HepG2 (cell line): ENCODE results near the gene GPX1. TPM values are rescaled to one million over a fixed set of nuclear protein-coding genes. Genes with fewer than 3 reads are reported as not detected.

Experiments used
- CCAR2 ChIP-seq: fragments of 200-400 bp; formaldehyde crosslinking; optimal IDR thresholded peaks from 2 replicates; pipeline ENCODE3; 2018; ENCODE audit warnings: low read depth, mild to moderate bottlenecking, low read length, moderate library complexity
- ELF1 ChIP-seq: sonication (generic); formaldehyde crosslinking; IDR thresholded peaks from 2 replicates; pipeline ENCODE4 v1.4.0; 2020; ENCODE audit warnings: missing genetic modification reagents
- GTF3A ChIP-seq: sonication (generic); formaldehyde crosslinking; conservative IDR thresholded peaks from 2 replicates; pipeline ENCODE4 v1.4.0; 2020; ENCODE audit warnings: mild to moderate bottlenecking, missing genetic modification reagents
- KDM5A ChIP-seq: fragments of 200-600 bp; sonication (generic); IDR thresholded peaks from 2 replicates; pipeline ENCODE4 v1.7.0; 2018; ENCODE audit warnings: antibody characterized with exemption, mild to moderate bottlenecking, low read length, borderline replicate concordance
- MAFK ChIP-seq, 2 experiments: IDR thresholded peaks in 1 of 2; conservative IDR thresholded peaks in 1 of 2; 2 replicates each; pipeline ENCODE4 v1.6.1; 2011; ENCODE audit warnings: improper control_type of control experiment in 2 of 2, low read length in 2 of 2
- MIER2 ChIP-seq: IDR thresholded peaks from 2 replicates; pipeline ENCODE4 v1.6.1; 2016; ENCODE audit warnings: missing biosample characterization, missing genetic modification reagents
- NR2F2 ChIP-seq: IDR thresholded peaks from 2 replicates; pipeline ENCODE4 v1.6.1; 2012; ENCODE audit warnings: low read depth, inconsistent platforms, borderline replicate concordance
- SMAD9 ChIP-seq: sonication (generic); formaldehyde crosslinking; IDR thresholded peaks from 2 replicates; pipeline ENCODE4 v1.5.1; 2020; ENCODE audit warnings: mild to moderate bottlenecking, missing genetic modification reagents
- SMYD3 ChIP-seq: sonication (generic); formaldehyde crosslinking; IDR thresholded peaks from 2 replicates; pipeline ENCODE4 v1.8.1; 2023; ENCODE audit warnings: mild to moderate bottlenecking, missing genetic modification reagents
- SNAPC2 ChIP-seq: sonication (generic); formaldehyde crosslinking; IDR thresholded peaks from 2 replicates; pipeline ENCODE4 v1.8.1; 2022; ENCODE audit warnings: mild to moderate bottlenecking, missing genetic modification reagents
- STAT5B ChIP-seq: sonication (generic); formaldehyde crosslinking; IDR thresholded peaks from 2 replicates; pipeline ENCODE4 v1.4.0; 2020; ENCODE audit warnings: missing genetic modification reagents
- SYNCRIP ChIP-seq: fragments of 200-400 bp; formaldehyde crosslinking; IDR thresholded peaks from 2 replicates; pipeline ENCODE4 v1.6.1; 2018; ENCODE audit warnings: mild to moderate bottlenecking, low read depth, low read length; ENCODE audit not compliant: insufficient read depth
- TEAD2 ChIP-seq: sonication (generic); formaldehyde crosslinking; IDR thresholded peaks from 2 replicates; pipeline ENCODE4 v1.9.0; 2021; ENCODE audit warnings: missing genetic modification reagents
- TSC22D2 ChIP-seq: sonication (generic); formaldehyde crosslinking; IDR thresholded peaks from 2 replicates; pipeline ENCODE4 v1.5.1; 2020; ENCODE audit warnings: missing genetic modification reagents, mild to moderate bottlenecking, borderline replicate concordance
- U2AF1 ChIP-seq: fragments of 200-400 bp; formaldehyde crosslinking; optimal IDR thresholded peaks from 2 replicates; pipeline ENCODE3; 2017; ENCODE audit warnings: mild to moderate bottlenecking, low read depth, low read length
- ZBTB7A ChIP-seq: sonication (generic); formaldehyde crosslinking; IDR thresholded peaks from 2 replicates; pipeline ENCODE4 v1.8.0; 2022; ENCODE audit warnings: mild to moderate bottlenecking, missing genetic modification reagents
- ZFYVE20 ChIP-seq: sonication (generic); formaldehyde crosslinking; IDR thresholded peaks from 2 replicates; pipeline ENCODE4 v1.8.0; 2023; ENCODE audit warnings: low read depth, mild to moderate bottlenecking, moderate library complexity, missing genetic modification reagents, borderline replicate concordance
- ZNF251 ChIP-seq: sonication (generic); formaldehyde crosslinking; IDR thresholded peaks from 2 replicates; pipeline ENCODE4 v1.9.0; 2021; ENCODE audit warnings: mild to moderate bottlenecking, missing genetic modification reagents
- ZNF253 ChIP-seq: sonication (generic); formaldehyde crosslinking; IDR thresholded peaks from 2 replicates; pipeline ENCODE4 v1.8.0; 2022; ENCODE audit warnings: mild to moderate bottlenecking, missing genetic modification reagents, borderline replicate concordance
- ZNF30 ChIP-seq: sonication (generic); formaldehyde crosslinking; IDR thresholded peaks from 2 replicates; pipeline ENCODE4 v1.5.0; 2020; ENCODE audit warnings: mild to moderate bottlenecking, missing genetic modification reagents
- ZNF382 ChIP-seq: sonication (generic); formaldehyde crosslinking; IDR thresholded peaks from 2 replicates; pipeline ENCODE4 v1.5.0; 2020; ENCODE audit warnings: missing genetic modification reagents, mild to moderate bottlenecking, borderline replicate concordance
- ZNF564 ChIP-seq: sonication (generic); formaldehyde crosslinking; IDR thresholded peaks from 2 replicates; pipeline ENCODE4 v1.8.1; 2023; ENCODE audit warnings: mild to moderate bottlenecking, missing genetic modification reagents
- ZNF777 ChIP-seq: sonication (generic); formaldehyde crosslinking; IDR thresholded peaks from 2 replicates; pipeline ENCODE4 v1.4.0; 2020; ENCODE audit warnings: missing genetic modification reagents
- ZNF83 ChIP-seq: sonication (generic); formaldehyde crosslinking; IDR thresholded peaks from 2 replicates; pipeline ENCODE4 v1.4.0; 2020; ENCODE audit warnings: missing genetic modification reagents, mild to moderate bottlenecking, borderline replicate concordance
- polyA plus RNA-seq, 8 experiments: library from polyadenylated mRNA; depleted of rRNA in 3 of 8; stranded (reverse) in 7 of 8; unstranded in 1 of 8; fragments of >200 nt; fragmentation: Illumina TruSeq in 4 of 8; extraction: Trizol in 4 of 8; gene quantifications; 2 replicates each; pipeline versions ENCODE4 v1.2.1 to v1.2.3, GENCODE V29; 2011 to 2016; ENCODE audit warnings: low read depth in 4 of 8, missing spikeins in 1 of 8, mixed read lengths in 1 of 8; ENCODE audit not compliant: insufficient read depth in 1 of 8
- total RNA-seq, 5 experiments: library from RNA; depleted of rRNA; stranded (reverse); fragments of >200 nt; fragmentation: Illumina TruSeq; extraction: Trizol; gene quantifications; 2 replicates each; pipeline ENCODE4 v1.2.3, GENCODE V29; 2016; ENCODE audit warnings: low read depth in 1 of 5
- TF ChIP-seq, protein P1 (sequence below): sonication (generic); formaldehyde crosslinking; IDR thresholded peaks from 2 replicates; pipeline ENCODE4 v1.5.1; 2020; ENCODE audit warnings: mild to moderate bottlenecking, moderate library complexity, missing genetic modification reagents
- TF ChIP-seq, protein P2 (sequence below): sonication (generic); formaldehyde crosslinking; IDR thresholded peaks from 2 replicates; pipeline ENCODE4 v1.4.0; 2020; ENCODE audit warnings: missing genetic modification reagents

GPX1 gene
- total and polyA plus RNA-seq, 2 of the 13 experiments (the other 11 are each of a cell fraction or from before 2014, with no cell fraction given), result 149 to 168 TPM

DNA sequence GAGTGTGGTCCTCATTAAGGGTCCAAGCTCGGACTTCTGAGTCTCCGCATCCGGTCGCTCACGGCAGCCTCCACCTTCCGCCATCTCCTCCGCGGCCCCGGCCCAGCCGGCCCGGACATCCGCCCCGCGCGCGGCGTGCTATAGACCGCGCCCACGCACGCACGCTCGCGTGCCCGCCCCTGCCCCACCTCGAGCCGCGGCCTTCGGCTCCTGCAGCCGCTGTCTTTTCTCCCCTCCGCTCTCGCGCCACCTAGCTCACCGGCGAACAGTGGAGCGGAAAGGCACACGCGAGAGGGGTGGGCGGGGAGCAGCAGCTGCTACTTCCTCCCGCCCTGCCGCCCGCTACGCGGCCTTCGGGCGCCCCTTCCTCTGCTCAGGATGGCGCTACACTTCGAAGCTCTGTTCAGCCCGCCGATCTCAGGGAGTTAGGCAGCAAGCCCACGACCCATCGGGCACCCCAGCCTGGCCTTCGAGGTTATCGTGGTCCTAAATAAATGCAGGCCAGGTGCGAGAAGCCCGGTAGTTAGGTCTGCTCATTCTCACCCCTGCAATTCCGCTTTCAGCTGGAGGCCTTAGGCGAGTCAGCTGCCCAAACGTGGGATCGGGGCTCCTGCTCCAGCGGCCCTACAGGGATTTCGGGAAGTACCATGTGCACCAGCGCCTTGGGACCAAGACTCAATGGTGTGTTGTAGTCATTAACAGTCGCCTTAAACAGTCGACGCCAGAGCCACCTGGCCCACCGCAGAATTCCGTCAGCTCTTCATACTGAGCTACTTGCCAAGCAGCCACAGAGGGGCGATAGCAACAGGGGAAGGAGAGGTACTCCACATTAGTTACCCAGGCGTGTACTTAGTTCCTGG, 18.0 kb downstream of the GPX1 start, which contains the start of gene USP4 (continued):
- TF ChIP-seq ZNF251 (CRISPR knock-in tag) (peak; percentile 96), MAFK (conservative IDR thresholded peaks at IDR 0.05 in 1 of 2, IDR thresholded peaks at IDR 0.05 in 1 of 2; ENCODE audit: low read length in 2 of 2) (no peak), U2AF1 (no peak), MIER2 (CRISPR knock-in tag) (peak; percentile 72; the same call in 1 of the 2 replicates), ELF1 (peak; percentile 69), SYNCRIP (no peak), ZNF564 (CRISPR knock-in tag) (peak; percentile 95), KDM5A (peak; percentile 49; the same call in 1 of the 2 replicates), ZNF30 (CRISPR knock-in tag) (peak; percentile 96), ZBTB7A (CRISPR knock-in tag) (peak; percentile 88), TEAD2 (CRISPR knock-in tag) (no peak), ZNF83 (CRISPR knock-in tag) (no peak), GTF3A (CRISPR knock-in tag) (peak; percentile 81), ZNF253 (CRISPR knock-in tag) (peak; percentile 95), ZFYVE20 (CRISPR knock-in tag) (no peak), ZNF382 (CRISPR knock-in tag) (peak; percentile 40; the same call in 1 of the 2 replicates), SMAD9 (CRISPR knock-in tag) (no peak), NR2F2 (no peak), STAT5B (peak; percentile 36; the same call in 1 of the 2 replicates), TSC22D2 (CRISPR knock-in tag) (peak; percentile 90; the same call in 1 of the 2 replicates), ZNF777 (CRISPR knock-in tag) (peak; percentile 67; the same call in 1 of the 2 replicates), SNAPC2 (peak; percentile 56; the same call in 1 of the 2 replicates), SMYD3 (CRISPR knock-in tag) (peak; percentile 76; the same call in 1 of the 2 replicates), CCAR2 (no peak)
- TF ChIP-seq, protein P1, sequence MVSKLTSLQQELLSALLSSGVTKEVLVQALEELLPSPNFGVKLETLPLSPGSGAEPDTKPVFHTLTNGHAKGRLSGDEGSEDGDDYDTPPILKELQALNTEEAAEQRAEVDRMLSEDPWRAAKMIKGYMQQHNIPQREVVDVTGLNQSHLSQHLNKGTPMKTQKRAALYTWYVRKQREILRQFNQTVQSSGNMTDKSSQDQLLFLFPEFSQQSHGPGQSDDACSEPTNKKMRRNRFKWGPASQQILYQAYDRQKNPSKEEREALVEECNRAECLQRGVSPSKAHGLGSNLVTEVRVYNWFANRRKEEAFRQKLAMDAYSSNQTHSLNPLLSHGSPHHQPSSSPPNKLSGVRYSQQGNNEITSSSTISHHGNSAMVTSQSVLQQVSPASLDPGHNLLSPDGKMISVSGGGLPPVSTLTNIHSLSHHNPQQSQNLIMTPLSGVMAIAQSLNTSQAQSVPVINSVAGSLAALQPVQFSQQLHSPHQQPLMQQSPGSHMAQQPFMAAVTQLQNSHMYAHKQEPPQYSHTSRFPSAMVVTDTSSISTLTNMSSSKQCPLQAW (CRISPR knock-in tag), result peak; percentile 92
- TF ChIP-seq, protein P2, sequence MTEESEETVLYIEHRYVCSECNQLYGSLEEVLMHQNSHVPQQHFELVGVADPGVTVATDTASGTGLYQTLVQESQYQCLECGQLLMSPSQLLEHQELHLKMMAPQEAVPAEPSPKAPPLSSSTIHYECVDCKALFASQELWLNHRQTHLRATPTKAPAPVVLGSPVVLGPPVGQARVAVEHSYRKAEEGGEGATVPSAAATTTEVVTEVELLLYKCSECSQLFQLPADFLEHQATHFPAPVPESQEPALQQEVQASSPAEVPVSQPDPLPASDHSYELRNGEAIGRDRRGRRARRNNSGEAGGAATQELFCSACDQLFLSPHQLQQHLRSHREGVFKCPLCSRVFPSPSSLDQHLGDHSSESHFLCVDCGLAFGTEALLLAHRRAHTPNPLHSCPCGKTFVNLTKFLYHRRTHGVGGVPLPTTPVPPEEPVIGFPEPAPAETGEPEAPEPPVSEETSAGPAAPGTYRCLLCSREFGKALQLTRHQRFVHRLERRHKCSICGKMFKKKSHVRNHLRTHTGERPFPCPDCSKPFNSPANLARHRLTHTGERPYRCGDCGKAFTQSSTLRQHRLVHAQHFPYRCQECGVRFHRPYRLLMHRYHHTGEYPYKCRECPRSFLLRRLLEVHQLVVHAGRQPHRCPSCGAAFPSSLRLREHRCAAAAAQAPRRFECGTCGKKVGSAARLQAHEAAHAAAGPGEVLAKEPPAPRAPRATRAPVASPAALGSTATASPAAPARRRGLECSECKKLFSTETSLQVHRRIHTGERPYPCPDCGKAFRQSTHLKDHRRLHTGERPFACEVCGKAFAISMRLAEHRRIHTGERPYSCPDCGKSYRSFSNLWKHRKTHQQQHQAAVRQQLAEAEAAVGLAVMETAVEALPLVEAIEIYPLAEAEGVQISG (CRISPR knock-in tag), result peak; percentile 98
